Upper lobe of left lung (tissue), 6 donors: ENCODE data around the gene CDYL. TPM values are rescaled to one million over a fixed set of nuclear protein-coding genes. Genes with fewer than 3 reads are reported as not detected.

ENCODE experiments used
- ATAC-seq, 2 donors: fragments of 200-7000 bp; cut with Tn5 transposase; one replicate each; pipeline ENCODE4 v1.9.1; 2022; ENCODE audit warnings: mild to moderate bottlenecking in 2 of 2, moderate library complexity in 2 of 2; ENCODE audit not compliant: low FRiP score in 2 of 2
- DNase-seq, 2 donors: peaks; one replicate each; pipeline ENCODE4 v3.0.0-alpha.2; 2019 to 2020
- H3K27ac ChIP-seq, 4 donors: fragments of 200-600 bp; sonication (generic); one replicate each; pipeline ENCODE4 v1.5.1; 2016 to 2019
- H3K27me3 ChIP-seq, 4 donors: fragments of 200-600 bp; sonication (generic); one replicate each; pipeline ENCODE4 v1.5.1; 2017 to 2019
- H3K36me3 ChIP-seq, 4 donors: fragments of 200-600 bp; sonication (generic); one replicate each; pipeline ENCODE4 v1.5.1; 2016 to 2019
- H3K4me1 ChIP-seq, 4 donors: fragments of 200-600 bp; sonication (generic); one replicate each; pipeline ENCODE4 v1.5.1; 2018 to 2019
- H3K4me3 ChIP-seq, 4 donors: fragments of 200-600 bp; sonication (generic); one replicate each; pipeline ENCODE4 v1.5.1; 2017 to 2019; ENCODE audit warnings: mild to moderate bottlenecking in 2 of 4, moderate library complexity in 1 of 4
- H3K9me3 ChIP-seq, 4 donors: fragments of 200-600 bp; sonication (generic); one replicate each; pipeline ENCODE4 v1.5.1; 2018 to 2019
- CTCF ChIP-seq, 6 experiments: fragments of 450-650 bp in 4 of 6; fragments of 200-600 bp in 2 of 6; sonication (generic) in 2 of 6; IDR thresholded peaks; one replicate each; pipeline ENCODE4 v1.5.1; 2016 to 2019; ENCODE audit warnings: antibody characterized with exemption in 6 of 6
- EP300 ChIP-seq, 4 donors: sonication (generic); formaldehyde crosslinking; IDR thresholded peaks; one replicate each; pipeline ENCODE4 v1.5.1; 2017; ENCODE audit warnings: antibody characterized with exemption in 4 of 4, control low read depth in 2 of 4
- POLR2A ChIP-seq, 4 donors: fragments of 450-650 bp; IDR thresholded peaks; one replicate each; pipeline ENCODE4 v1.5.1; 2016 to 2017; ENCODE audit warnings: antibody characterized with exemption in 4 of 4, mild to moderate bottlenecking in 2 of 4
- POLR2AphosphoS5 ChIP-seq, 2 donors: sonication (generic); formaldehyde crosslinking; IDR thresholded peaks; one replicate each; pipeline ENCODE4 v1.5.1; 2017; ENCODE audit warnings: antibody characterized with exemption in 2 of 2
- WGBS, 2 donors: methylation state at CpG; one replicate each; pipeline ENCODE4 v1.1.5; 2017 to 2018; 5-methylcytosine and 5-hydroxymethylcytosine counted together
- total RNA-seq, 6 donors: library from RNA; depleted of rRNA in 4 of 6; stranded (reverse); fragments of >200 nt in 4 of 6; gene quantifications; one replicate each; pipeline versions ENCODE4 v1.1.0 to v1.2.1, GENCODE V29; 2016 to 2021
- donor health status: DM: no; HTN: no; CAD: no; lungs with moderate emphysema.
- donor health status: DM: no; HTN: yes; CAD: no; lungs with severe emphysema.

Gene CDYL
- total RNA-seq, 6 donors from 2014 or later = 17.6 to 48.9 (median 32.9) TPM

DNA sequence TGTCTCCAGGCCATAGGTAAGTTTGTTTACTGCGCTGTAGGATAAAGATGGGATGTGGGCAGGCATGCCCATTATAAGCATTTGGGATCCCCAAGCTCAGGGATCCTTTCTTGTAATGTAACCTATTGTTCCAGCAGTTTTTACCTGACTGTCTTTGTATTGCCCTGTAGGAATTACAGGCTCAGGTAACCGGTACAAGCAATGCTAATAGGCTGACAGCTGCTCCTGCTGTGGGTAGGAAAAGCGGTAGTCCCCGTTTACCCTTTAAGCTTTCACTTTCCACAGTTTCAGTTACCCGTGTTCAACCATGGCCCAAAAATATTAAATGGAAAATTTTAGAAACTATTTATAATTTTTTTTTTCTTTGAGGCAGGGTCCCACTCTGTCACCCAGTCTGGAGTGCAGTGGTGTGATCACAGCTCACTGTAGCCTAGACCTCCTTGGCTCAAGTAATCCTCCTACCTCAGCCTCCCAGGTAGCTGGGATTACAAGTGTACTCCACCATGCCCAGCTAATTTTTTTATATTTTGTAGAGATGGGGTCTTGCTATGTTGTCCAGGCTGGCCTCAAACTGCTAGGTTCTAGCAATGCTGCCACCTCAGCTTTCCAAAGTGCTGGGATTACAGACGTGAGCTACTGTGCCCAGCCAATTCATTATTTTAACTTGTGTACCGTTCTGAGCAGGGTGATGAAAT lies 108.6 kb downstream of the CDYL start:
- no peak for ATAC-seq

DNA sequence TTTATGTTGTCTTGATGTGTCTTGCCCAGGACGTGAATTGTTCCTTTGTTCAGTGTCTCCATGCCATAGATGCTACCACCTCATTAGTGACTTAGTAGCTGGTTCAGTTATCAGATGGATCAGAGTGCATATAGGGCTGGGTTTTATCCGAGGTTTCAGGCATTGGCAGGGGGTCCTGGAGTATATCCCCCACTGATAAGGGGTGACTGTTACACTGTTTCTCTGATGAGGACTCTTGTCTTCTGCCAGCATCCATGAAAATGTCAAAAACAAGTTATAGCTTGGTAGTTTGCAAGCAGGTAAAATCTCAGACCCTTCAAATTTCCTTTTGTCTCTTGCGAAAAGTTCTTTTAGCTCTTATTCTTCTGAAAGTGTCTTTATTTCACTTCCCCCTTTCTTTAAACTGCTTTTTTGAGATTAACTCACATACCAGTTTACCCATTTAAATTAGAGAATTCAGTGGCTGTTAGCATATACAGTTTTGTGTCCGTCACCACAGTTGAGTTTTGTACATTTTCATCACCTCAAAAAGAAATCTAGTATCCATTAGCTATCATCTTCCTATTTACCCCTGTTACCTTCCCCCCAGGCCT lies 109.2 kb downstream of the CDYL start:
- no peak overlapping the region for H3K27ac ChIP-seq
- H3K36me3 ChIP-seq = no peaks in the 10 kb centered on the region
- peaks cover 0 to 6% (median 0%) of the 10 kb centered on the region in 4 donors for H3K4me1 ChIP-seq
- ATAC-seq (no peak), DNase-seq (no peak)
- H3K27me3 ChIP-seq = no peaks in the 10 kb centered on the region
- WGBS, 2 donors = 81 to 91% methylated on average over 4 of the region's 4 CpGs
- H3K4me3 ChIP-seq = no peak overlapping the region
- H3K9me3 ChIP-seq = no peaks in the 10 kb centered on the region
- TF ChIP-seq POLR2A (IDR thresholded peaks at IDR 0.05) (no peak), EP300 (IDR thresholded peaks at IDR 0.05) (no peak), POLR2AphosphoS5 (IDR thresholded peaks at IDR 0.05) (no peak), CTCF (IDR thresholded peaks at IDR 0.05) (no peak)

More for the DNA sequence above, 108.6 kb downstream of the CDYL start:
- Histone ChIP-seq H3K4me3 (no peak overlapping the region), H3K27me3 (no peaks in the 10 kb centered on the region), H3K27ac (no peak overlapping the region), H3K36me3 (no peaks in the 10 kb centered on the region), H3K4me1 (peaks cover 0 to 6% (median 0%) of the 10 kb centered on the region in 4 donors), H3K9me3 (no peaks in the 10 kb centered on the region)
- DNase-seq = no peak
- WGBS, 2 donors = 82 to 91% methylated on average over 7 of the region's 7 CpGs
- TF ChIP-seq POLR2AphosphoS5 (IDR thresholded peaks at IDR 0.05) (no peak), EP300 (IDR thresholded peaks at IDR 0.05) (no peak), POLR2A (IDR thresholded peaks at IDR 0.05) (no peak), CTCF (IDR thresholded peaks at IDR 0.05) (no peak)

- Histone ChIP-seq H3K9me3 (no peaks in the 10 kb centered on the region), H3K4me3 (no peak overlapping the region), H3K36me3 (peaks cover 8 to 22% (median 14%) of the 10 kb centered on the region in 4 donors), H3K27ac (no peak overlapping the region), H3K27me3 (no peaks in the 10 kb centered on the region), H3K4me1 (no peaks in the 10 kb centered on the region)
- TF ChIP-seq EP300 (IDR thresholded peaks at IDR 0.05) (no peak), POLR2AphosphoS5 (IDR thresholded peaks at IDR 0.05) (no peak), POLR2A (IDR thresholded peaks at IDR 0.05) (no peak), CTCF (IDR thresholded peaks at IDR 0.05) (no peak)
- ATAC-seq (no peak), DNase-seq (no peak)
- 91 to 98% methylated on average over 2 of the region's 2 CpGs for WGBS, 2 donors
Observed at GRCh38 chr6:4888841-4889240, 112.6 kb downstream of the CDYL start.

- 42 to 54% methylated on average over 5 of the region's 5 CpGs for WGBS, 2 donors
- DNase-seq = no peak
Observed at GRCh38 chr6:4889701-4890100, 113.5 kb downstream of the CDYL start.

More at GRCh38 chr6:4889701-4890100, 113.5 kb downstream of the CDYL start:
- no peak for ATAC-seq
- TF ChIP-seq EP300 (IDR thresholded peaks at IDR 0.05) = no peak
- no peak for TF ChIP-seq POLR2A (IDR thresholded peaks at IDR 0.05)
- no peak for TF ChIP-seq CTCF (IDR thresholded peaks at IDR 0.05)
- TF ChIP-seq POLR2AphosphoS5 (IDR thresholded peaks at IDR 0.05) = no peak
- Histone ChIP-seq H3K4me3 (no peak overlapping the region), H3K27me3 (no peaks in the 10 kb centered on the region), H3K36me3 (peaks cover 8 to 30% (median 17%) of the 10 kb centered on the region in 4 donors), H3K27ac (no peak overlapping the region), H3K9me3 (no peaks in the 10 kb centered on the region), H3K4me1 (no peaks in the 10 kb centered on the region)
